ENCODE measurements around the gene HEMK1. TPM values are rescaled to one million over a fixed set of nuclear protein-coding genes. Genes with fewer than 3 reads are reported as not detected.

Gene HEMK1
- total and polyA plus RNA-seq, 2 of the 8 experiments (the other 6 are each of a cell fraction or from before 2014, with no cell fraction given), result 9.7 to 10.6 TPM

- 90% methylated on average over 4 of the region's 6 CpGs; no CpG with 5 or more reads in 1 of the 2 experiments for WGBS, 2 experiments (ENCODE audit: extremely low coverage in 1 of 2, insufficient coverage in 1 of 2, insufficient read length in 1 of 2, insufficient replicate concordance in 2 of 2, low coverage in 1 of 2, low lambda C conversion rate in 2 of 2, missing lambda C conversion rate in 1 of 2)
- TF ChIP-seq BACH1 (IDR thresholded peaks at IDR 0.05; ENCODE audit: low read length) (no peak), RXRA (IDR thresholded peaks at IDR 0.05; ENCODE audit: insufficient read depth, low read depth, low read length) (no peak), KDM1A (IDR thresholded peaks at IDR 0.05; ENCODE audit: borderline replicate concordance, low read length) (no peak), CEBPB (IDR thresholded peaks at IDR 0.05; ENCODE audit: low read depth, low read length) (no peak), FOSL1 (IDR thresholded peaks at IDR 0.05; ENCODE audit: insufficient read depth, low read depth, low read length) (no peak), NRF1 (IDR thresholded peaks at IDR 0.05; ENCODE audit: low read depth, low read length) (no peak), PHF8 (conservative IDR thresholded peaks at IDR 0.05; ENCODE audit: low read depth, low read length) (no peak), GABPA (IDR thresholded peaks at IDR 0.05; ENCODE audit: borderline replicate concordance, insufficient read depth, low read length) (no peak), CBX5 (IDR thresholded peaks at IDR 0.05; ENCODE audit: low read depth, low read length) (no peak), ATF3 (IDR thresholded peaks at IDR 0.05; ENCODE audit: insufficient read depth, low read depth, low read length) (no peak), EP300 (IDR thresholded peaks at IDR 0.05; ENCODE audit: borderline replicate concordance in 1 of 2, low read depth in 2 of 2, low read length in 2 of 2) (no peak), RFX5 (IDR thresholded peaks at IDR 0.05; ENCODE audit: borderline replicate concordance, low read depth, low read length) (no peak), HDAC2 (IDR thresholded peaks at IDR 0.05; ENCODE audit: borderline replicate concordance in 1 of 2, low read depth in 2 of 2, low read length in 2 of 2) (no peak)
These were observed 6.0 kb downstream of the HEMK1 start for GRCh38 chr3:50575372-50575771.

More at GRCh38 chr3:50575372-50575771, 6.0 kb downstream of the HEMK1 start:
- no peak overlapping the region for H4K91ac ChIP-seq (replicated peaks; ENCODE audit: insufficient read length, low read length)
- ChIA-PET CTCF (ENCODE audit: partially characterized antibody) (interaction anchor here (1.2 to 46.5 kb wide), 3 partner anchors 15 to 40 kb away, joined by 5 to 863 read pairs (median 157); partner anchors contain the start of genes CISH and MAPKAPK3), POLR2A (ENCODE audit: partially characterized antibody) (interaction anchor here (0.9 to 1.4 kb wide), 5 partner anchors 8 to 811 kb away, joined by 3 to 4 read pairs (median 3); partner anchors contain the start of gene C3orf18)
- no peak overlapping the region for H3K27ac ChIP-seq (ENCODE audit: low read depth, low read length)
- H3K14ac ChIP-seq (ENCODE audit: insufficient read length), result no peak overlapping the region
- H3K9me3 ChIP-seq (ENCODE audit: insufficient read depth in 2 of 2, low read depth in 1 of 2, low read length in 1 of 2), result no peaks in the 10 kb centered on the region
- no peak overlapping the region for H3K4me2 ChIP-seq (ENCODE audit: insufficient read depth in 1 of 2, low read depth in 2 of 2, low read length in 2 of 2)
- no peak for DNase-seq (ENCODE audit: low read depth in 1 of 2, low spot score in 2 of 2)
- H3K56ac ChIP-seq (replicated peaks; ENCODE audit: insufficient read length, low read depth, low read length), result no peak overlapping the region
- H3K79me2 ChIP-seq (ENCODE audit: control insufficient read depth in 1 of 2, insufficient read depth in 2 of 2, low read length in 2 of 2), result no peaks in the 10 kb centered on the region
- no peak overlapping the region for H2BK20ac ChIP-seq (ENCODE audit: low read length)
- H4K5ac ChIP-seq (ENCODE audit: insufficient read length, low read depth, low read length), result no peak overlapping the region
- H2BK5ac ChIP-seq (ENCODE audit: low read depth, low read length), result no peak overlapping the region
- no peaks in the 10 kb centered on the region for H3K79me1 ChIP-seq (ENCODE audit: low read depth, low read length)
- H3K4me3 ChIP-seq (ENCODE audit: extremely low read depth in 1 of 4, insufficient read depth in 2 of 4, low read depth in 3 of 4, low read length in 4 of 4), result no peak overlapping the region
- no peaks in the 10 kb centered on the region for H3K23me2 ChIP-seq (ENCODE audit: low read depth, low read length)
- no peak overlapping the region for H2AFZ ChIP-seq (ENCODE audit: low read length)
- no peak overlapping the region for H3K9ac ChIP-seq (replicated peaks in 1 of 4; ENCODE audit: extremely low read depth in 1 of 4, low read depth in 3 of 4, low read length in 3 of 4)
- no peak overlapping the region for H2BK15ac ChIP-seq (ENCODE audit: low read length)
- H2BK12ac ChIP-seq (ENCODE audit: low read depth, low read length), result no peak overlapping the region
- H2BK120ac ChIP-seq (replicated peaks; ENCODE audit: low read depth, low read length), result no peak overlapping the region
- H3K4ac ChIP-seq (replicated peaks; ENCODE audit: insufficient read length, low read depth, low read length), result no peak overlapping the region
- no peaks in the 10 kb centered on the region for H4K20me1 ChIP-seq (replicated peaks in 1 of 2; ENCODE audit: control insufficient read depth in 1 of 2, insufficient read depth in 2 of 2, low read length in 2 of 2)
- H3K18ac ChIP-seq (ENCODE audit: extremely low read depth, low read length), result no peak overlapping the region
- H3K23ac ChIP-seq (ENCODE audit: insufficient read length), result no peak overlapping the region
- H3K36me3 ChIP-seq (ENCODE audit: control insufficient read depth in 2 of 4, insufficient read depth in 4 of 4, low read length in 3 of 4), result no peaks in the 10 kb centered on the region; a peak in 1 of 8 replicates
- no peak overlapping the region for H2AK5ac ChIP-seq (ENCODE audit: low read depth, low read length)
- no peaks in the 10 kb centered on the region for H3K27me3 ChIP-seq (replicated peaks in 1 of 4; ENCODE audit: control insufficient read depth in 3 of 4, extremely low read depth in 1 of 4, insufficient read depth in 3 of 4, low read length in 3 of 4)
- no peak for FAIRE-seq
- H3K4me1 ChIP-seq (replicated peaks in 1 of 4; ENCODE audit: control insufficient read depth in 3 of 4, insufficient read depth in 4 of 4, low read length in 3 of 4), result no peaks in the 10 kb centered on the region
- H4K8ac ChIP-seq (ENCODE audit: extremely low read depth, insufficient read depth, low read length), result no peak overlapping the region
